Measurements from ENCODE around the gene ELMOD3.
A peak's percentile ranks its signal among the peaks of the same experiment; 100 is the strongest.
"Not testable (repeated sequence)": the region's sequence is repeated elsewhere in the genome, so short reads cannot be mapped to it uniquely, and the experiment has no call there.

The ELMOD3 gene

GRCh38 chr2:85326406-85327159, 28.0 kb upstream of the ELMOD3 start:
- TF ChIP-seq CTCF (conservative IDR thresholded peaks at IDR 0.05) (no peak), ZFX (IDR thresholded peaks at IDR 0.05) (no peak)
- peak overlapping the region; percentile 84 for H3K27ac ChIP-seq

GRCh38 chr2:85327160-85327821, 27.3 kb upstream of the ELMOD3 start:
- peak overlapping the region; percentile 84 for H3K27ac ChIP-seq
- TF ChIP-seq ZFX (IDR thresholded peaks at IDR 0.05) (no peak), CTCF (conservative IDR thresholded peaks at IDR 0.05) (no peak)

- peak within 1 kb of the TSS; percentile 84 for H3K27ac ChIP-seq
- TF ChIP-seq CTCF (conservative IDR thresholded peaks at IDR 0.05) (no peak), ZFX (IDR thresholded peaks at IDR 0.05) (no peak)
Measured at GRCh38 chr2:85327822-85328617, 26.5 kb upstream of the ELMOD3 start, which contains the start of gene TGOLN2. Gene TGOLN2, minus strand, starts transcription at chr2:85327989. Its CDS starts 27 bp downstream, at chr2:85327962.

- TF ChIP-seq ZFX (IDR thresholded peaks at IDR 0.05) (no peak), CTCF (conservative IDR thresholded peaks at IDR 0.05) (no peak)
- H3K27ac ChIP-seq: no peak overlapping the region
Measured at GRCh38 chr2:85329181-85329651, 25.4 kb upstream of the ELMOD3 start.

- H3K27ac ChIP-seq: not testable (repeated sequence)
Measured at GRCh38 chr2:85329701-85330100, 24.9 kb upstream of the ELMOD3 start.

- H3K27ac ChIP-seq: no peak overlapping the region
- TF ChIP-seq CTCF (conservative IDR thresholded peaks at IDR 0.05): no peak
- no peak for TF ChIP-seq ZFX (IDR thresholded peaks at IDR 0.05)
Measured at GRCh38 chr2:85330839-85331636, 23.5 kb upstream of the ELMOD3 start.

GRCh38 chr2:85333877-85334276, 20.7 kb upstream of the ELMOD3 start:
- H3K27ac ChIP-seq: not testable (repeated sequence)
